PC-3 (cell line): Measurements from ENCODE around the gene FARP1.

ENCODE experiments used
- CTCF ChIP-seq: fragments of 300-600 bp; sonication (generic); conservative IDR thresholded peaks from 2 replicates; pipeline ENCODE4 v1.5.1; 2017; ENCODE audit warnings: antibody characterized with exemption, low read depth, mild to moderate bottlenecking, low read length
- EZH2 ChIP-seq: fragments of 300-600 bp; sonication (generic); IDR thresholded peaks from one replicate; pipeline ENCODE4 v1.6.1; 2017; ENCODE audit warnings: antibody characterized with exemption, mild to moderate bottlenecking, low read length; ENCODE audit not compliant: unreplicated experiment

GRCh38 chr13:98141091-98141490 lies 1.8 kb upstream of the FARP1 start:
- TF ChIP-seq EZH2 = no peak
- TF ChIP-seq CTCF = no peak
